GM21737 (cell line): ENCODE data around the gene PCDHGA6.
A peak's percentile ranks its signal among the peaks of the same experiment; 100 is the strongest.
"Not testable (repeated sequence)": the region's sequence is repeated elsewhere in the genome, so short reads cannot be mapped to it uniquely, and the experiment has no call there.

Source experiments
- ATAC-seq: cut with Tn5 transposase; IDR thresholded peaks from one replicate; pipeline ENCODE4 v1.9.1; 2021; ENCODE audit warnings: mild to moderate bottlenecking, moderate library complexity; ENCODE audit not compliant: unreplicated experiment

PCDHGA6 gene

GRCh38 chr5:141392429-141393198 is 18.9 kb downstream of the PCDHGA6 start, which contains the start of gene PCDHGA8:
Gene PCDHGA8, plus strand, starts transcription at chr5:141392633. Its CDS starts 181 bp downstream, at chr5:141392814.
- ATAC-seq = no peak

- ATAC-seq = no peak
Observed at GRCh38 chr5:141393267-141393666, 19.6 kb downstream of the PCDHGA6 start.

- not testable (repeated sequence) for ATAC-seq
Observed at GRCh38 chr5:141394401-141395187, 20.9 kb downstream of the PCDHGA6 start.

GRCh38 chr5:141397756-141398551 is 24.3 kb downstream of the PCDHGA6 start, which contains the start of gene PCDHGB5:
Gene PCDHGB5, plus strand, starts transcription at chr5:141397947. Its CDS starts 181 bp downstream, at chr5:141398128.
- ATAC-seq = peak; percentile 88

GRCh38 chr5:141398608-141399007 is 24.9 kb downstream of the PCDHGA6 start:
- no peak for ATAC-seq

- no peak for ATAC-seq
Observed at GRCh38 chr5:141399555-141400258, 26.0 kb downstream of the PCDHGA6 start.

GRCh38 chr5:141402553-141403243 is 29.0 kb downstream of the PCDHGA6 start, which contains the start of gene PCDHGA9:
Gene PCDHGA9, plus strand, starts transcription at chr5:141402778. Its CDS starts 175 bp downstream, at chr5:141402953.
- ATAC-seq = no peak

GRCh38 chr5:141403387-141403786 is 29.7 kb downstream of the PCDHGA6 start:
- no peak for ATAC-seq

GRCh38 chr5:141407790-141408505 is 34.3 kb downstream of the PCDHGA6 start, which contains the start of gene PCDHGB6:
Gene PCDHGB6, plus strand, starts transcription at chr5:141408021. Its CDS starts 182 bp downstream, at chr5:141408203.
- not testable (repeated sequence) for ATAC-seq

GRCh38 chr5:141409598-141410306 is 36.1 kb downstream of the PCDHGA6 start:
- no peak for ATAC-seq

GRCh38 chr5:141411575-141411974 is 37.9 kb downstream of the PCDHGA6 start:
- ATAC-seq = no peak

- ATAC-seq = peak; percentile 62
Observed at GRCh38 chr5:141412854-141413539, 39.3 kb downstream of the PCDHGA6 start, which contains the start of gene PCDHGA10. Gene PCDHGA10, plus strand, starts transcription at chr5:141412987. Its CDS starts 189 bp downstream, at chr5:141413176.

GRCh38 chr5:141413540-141414069 is 39.9 kb downstream of the PCDHGA6 start:
- no peak for ATAC-seq

- ATAC-seq = not testable (repeated sequence)
Observed at GRCh38 chr5:141414548-141415274, 41.0 kb downstream of the PCDHGA6 start.

- not testable (repeated sequence) for ATAC-seq
Observed at GRCh38 chr5:141415275-141415618, 41.6 kb downstream of the PCDHGA6 start.

- ATAC-seq = peak; percentile 87
Observed at GRCh38 chr5:141417494-141418172, 43.9 kb downstream of the PCDHGA6 start, which contains the start of gene PCDHGB7. Gene PCDHGB7, plus strand, starts transcription at chr5:141417677. Its CDS starts 183 bp downstream, at chr5:141417860.
